ENCODE data around the gene DDX10.

GRCh38 chr11:108865406-108865805 lies 200.5 kb downstream of the DDX10 start:
- no peak for TF ChIP-seq CTCF (IDR thresholded peaks at IDR 0.05; ENCODE audit: control extremely low read depth in 1 of 3, insufficient read depth in 1 of 3, low read depth in 1 of 3, low read length in 3 of 3)
- no peak for TF ChIP-seq TAF1 (IDR thresholded peaks at IDR 0.05; ENCODE audit: low read depth, low read length)
- no peak for TF ChIP-seq RAD21 (IDR thresholded peaks at IDR 0.05 in 1 of 2, conservative IDR thresholded peaks at IDR 0.05 in 1 of 2; ENCODE audit: low read depth in 2 of 2, low read length in 2 of 2)
- TF ChIP-seq SRF (IDR thresholded peaks at IDR 0.05; ENCODE audit: low read depth, low read length) = no peak
- no peak for TF ChIP-seq EZH2 (IDR thresholded peaks at IDR 0.05; ENCODE audit: low read depth, low read length, severe bottlenecking)
- no peak for TF ChIP-seq ATF3 (IDR thresholded peaks at IDR 0.05; ENCODE audit: insufficient read depth, low read depth, low read length)
- no peak for TF ChIP-seq POLR2A (IDR thresholded peaks at IDR 0.05; ENCODE audit: control extremely low read depth in 1 of 2, low read depth in 2 of 2, low read length in 2 of 2)
- TF ChIP-seq ATF2 (IDR thresholded peaks at IDR 0.05; ENCODE audit: low read length) = no peak
- no peak for TF ChIP-seq CEBPB (IDR thresholded peaks at IDR 0.05; ENCODE audit: low read depth, low read length)
- no peak for TF ChIP-seq CHD2 (IDR thresholded peaks at IDR 0.05; ENCODE audit: low read length)
- no peak for TF ChIP-seq RFX5 (IDR thresholded peaks at IDR 0.05; ENCODE audit: borderline replicate concordance, low read depth, low read length)

Data from H1 (cell line).